Measurements from ENCODE around the gene FAM170B. TPM values are rescaled to one million over a fixed set of nuclear protein-coding genes. Genes with fewer than 3 reads are reported as not detected.

The FAM170B gene
- total RNA-seq, 4 donors from 2014 or later: not detected

DNA sequence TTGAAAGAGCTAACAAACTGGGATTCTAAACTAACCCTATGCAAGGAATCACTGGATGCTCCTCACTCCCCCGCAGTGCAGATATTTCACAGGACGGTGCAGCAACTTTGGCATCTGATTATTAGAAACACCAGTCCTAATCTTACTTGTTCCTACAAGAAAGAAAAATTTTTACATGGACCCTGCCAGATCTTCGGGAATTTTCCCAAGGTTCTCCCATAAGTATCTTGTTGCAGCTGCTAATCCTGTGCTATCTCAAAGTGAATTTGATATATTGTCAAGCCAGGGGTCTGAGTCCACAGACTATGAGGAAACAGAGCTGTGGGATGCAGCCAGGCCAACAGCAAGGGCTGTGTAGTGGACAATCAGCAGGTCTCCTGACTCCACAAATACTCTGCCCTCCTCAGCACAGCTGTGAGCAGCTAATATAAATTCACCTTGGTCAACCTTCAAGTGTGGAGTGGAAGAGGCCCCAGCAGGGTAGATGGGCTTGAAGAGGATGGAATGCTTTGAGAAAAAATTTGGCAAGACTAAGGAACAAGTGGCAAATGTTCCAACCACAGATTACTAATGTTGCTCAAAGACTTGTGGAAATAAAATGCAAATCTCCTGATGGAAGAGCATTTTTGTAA lies 44.1 kb downstream of the FAM170B start:
- Histone ChIP-seq H3K27ac (replicated peaks in 1 of 4) (no peak overlapping the region), H3K36me3 (peaks cover 0 to 11% (median under 1%) of the 10 kb centered on the region in 4 donors), H3K4me1 (peaks cover 21 to 22% (median 21%) of the 10 kb centered on the region in 4 donors), H3K27me3 (no peaks in the 10 kb centered on the region), H3K4me3 (no peak overlapping the region), H3K9me3 (peaks cover 0 to 14% (median 11%) of the 10 kb centered on the region in 4 donors)
- intact Hi-C loops (cut with DNase I): no loop called here
- no peak for DNase-seq (ENCODE audit: extremely low spot score)
- TF ChIP-seq EP300 (IDR thresholded peaks at IDR 0.05) (no peak), POLR2A (IDR thresholded peaks at IDR 0.05; ENCODE audit: low read depth) (no peak), POLR2AphosphoS5 (IDR thresholded peaks at IDR 0.05) (no peak)
- TF ChIP-seq, protein P1, sequence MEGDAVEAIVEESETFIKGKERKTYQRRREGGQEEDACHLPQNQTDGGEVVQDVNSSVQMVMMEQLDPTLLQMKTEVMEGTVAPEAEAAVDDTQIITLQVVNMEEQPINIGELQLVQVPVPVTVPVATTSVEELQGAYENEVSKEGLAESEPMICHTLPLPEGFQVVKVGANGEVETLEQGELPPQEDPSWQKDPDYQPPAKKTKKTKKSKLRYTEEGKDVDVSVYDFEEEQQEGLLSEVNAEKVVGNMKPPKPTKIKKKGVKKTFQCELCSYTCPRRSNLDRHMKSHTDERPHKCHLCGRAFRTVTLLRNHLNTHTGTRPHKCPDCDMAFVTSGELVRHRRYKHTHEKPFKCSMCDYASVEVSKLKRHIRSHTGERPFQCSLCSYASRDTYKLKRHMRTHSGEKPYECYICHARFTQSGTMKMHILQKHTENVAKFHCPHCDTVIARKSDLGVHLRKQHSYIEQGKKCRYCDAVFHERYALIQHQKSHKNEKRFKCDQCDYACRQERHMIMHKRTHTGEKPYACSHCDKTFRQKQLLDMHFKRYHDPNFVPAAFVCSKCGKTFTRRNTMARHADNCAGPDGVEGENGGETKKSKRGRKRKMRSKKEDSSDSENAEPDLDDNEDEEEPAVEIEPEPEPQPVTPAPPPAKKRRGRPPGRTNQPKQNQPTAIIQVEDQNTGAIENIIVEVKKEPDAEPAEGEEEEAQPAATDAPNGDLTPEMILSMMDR (IDR thresholded peaks at IDR 0.05): no peak
- WGBS: 53% methylated on average over 3 of the region's 3 CpGs

DNA sequence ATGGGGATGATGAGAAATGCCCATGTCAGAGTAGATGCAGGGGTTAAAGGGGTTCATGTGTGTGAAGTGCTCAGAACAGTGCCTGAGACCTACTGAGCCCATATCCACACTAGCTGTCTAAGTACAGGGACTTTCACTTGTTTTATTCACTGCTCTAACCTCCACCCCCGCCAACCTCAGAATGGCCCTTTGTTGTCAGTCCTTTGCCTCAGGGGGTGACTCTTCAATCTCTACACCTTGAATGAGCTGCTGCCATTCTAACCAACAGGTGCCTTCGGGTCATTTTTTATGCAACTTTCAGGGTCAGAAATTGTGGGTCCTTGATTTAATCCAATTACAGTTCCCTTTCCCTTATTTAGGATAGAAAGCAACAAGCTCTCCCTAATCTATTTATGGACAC lies 44.7 kb downstream of the FAM170B start:
- H3K27ac ChIP-seq (replicated peaks in 1 of 4): no peak overlapping the region
- TF ChIP-seq POLR2A (IDR thresholded peaks at IDR 0.05; ENCODE audit: low read depth): no peak
- TF ChIP-seq EP300 (IDR thresholded peaks at IDR 0.05): no peak
- TF ChIP-seq, protein P1 (IDR thresholded peaks at IDR 0.05): no peak
- no peak for TF ChIP-seq POLR2AphosphoS5 (IDR thresholded peaks at IDR 0.05)
- no peak for DNase-seq (ENCODE audit: extremely low spot score)
- intact Hi-C loops (cut with DNase I): no loop called here
- no peaks in the 10 kb centered on the region for H3K27me3 ChIP-seq
- no peak overlapping the region for H3K4me3 ChIP-seq
- H3K36me3 ChIP-seq: peaks cover 0 to 13% (median 2%) of the 10 kb centered on the region in 4 donors
- peaks cover 17 to 22% (median 21%) of the 10 kb centered on the region in 4 donors for H3K4me1 ChIP-seq
- peaks cover 0 to 14% (median 11%) of the 10 kb centered on the region in 4 donors for H3K9me3 ChIP-seq
- 83% methylated on average over 2 of the region's 2 CpGs for WGBS

DNA sequence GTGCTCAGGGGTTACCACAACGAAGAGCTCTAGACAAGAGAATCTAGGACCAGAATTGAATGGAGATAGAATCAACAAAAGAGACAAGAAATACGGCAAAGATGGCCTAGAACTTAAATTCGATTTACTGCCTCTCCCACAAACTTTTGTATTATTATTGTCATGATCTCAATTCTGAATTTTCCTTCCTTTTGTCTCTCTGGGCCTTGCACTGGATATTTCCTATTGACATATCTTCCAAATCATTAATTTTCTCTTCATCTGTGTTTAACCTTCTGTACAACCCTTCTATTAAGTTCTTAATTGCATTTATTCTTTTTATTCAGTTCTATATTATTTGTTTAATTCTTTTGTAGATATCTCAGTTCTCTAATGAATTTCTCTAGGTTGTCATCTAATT lies 46.9 kb downstream of the FAM170B start:
- H3K4me1 ChIP-seq: peaks cover 17 to 41% (median 35%) of the 10 kb centered on the region in 4 donors
- intact Hi-C loops (cut with DNase I): no loop called here

DNA sequence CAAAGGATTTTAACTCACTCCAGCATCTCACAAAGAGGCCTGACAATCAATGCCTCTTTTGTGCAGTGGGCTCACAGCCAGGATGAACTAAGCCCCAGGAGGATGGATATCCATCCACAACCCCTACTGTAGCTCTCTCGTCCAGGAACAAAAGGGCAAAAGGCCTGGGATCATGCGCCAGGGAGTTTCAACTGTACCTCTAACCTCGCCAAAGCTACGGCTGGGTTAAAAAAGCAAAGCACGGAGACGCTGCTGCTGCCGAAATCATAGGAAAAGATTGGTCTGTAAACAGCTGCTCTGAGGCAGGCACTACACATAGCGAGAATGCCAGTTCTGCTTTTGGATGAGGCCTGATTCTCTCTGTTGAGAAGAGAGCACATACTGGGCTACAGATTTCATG lies 50.6 kb downstream of the FAM170B start:
- intact Hi-C loops (cut with DNase I): no loop called here
- Histone ChIP-seq H3K4me1 (peaks cover 20 to 44% (median 35%) of the 10 kb centered on the region in 4 donors), H3K9me3 (peaks cover 0 to 14% (median 11%) of the 10 kb centered on the region in 4 donors), H3K27ac (replicated peaks in 1 of 4) (no peak overlapping the region), H3K27me3 (no peaks in the 10 kb centered on the region), H3K4me3 (no peak overlapping the region), H3K36me3 (peaks cover 0 to 13% (median 2%) of the 10 kb centered on the region in 4 donors)
- peak; percentile 92 for DNase-seq (ENCODE audit: extremely low spot score)
- TF ChIP-seq POLR2A (IDR thresholded peaks at IDR 0.05; ENCODE audit: low read depth) (no peak), POLR2AphosphoS5 (IDR thresholded peaks at IDR 0.05) (peak; percentile 5 to 29), EP300 (IDR thresholded peaks at IDR 0.05) (no peak)
- TF ChIP-seq, protein P1 (IDR thresholded peaks at IDR 0.05): no peak
- 58% methylated on average over 8 of the region's 8 CpGs for WGBS

More for the DNA sequence above, 46.9 kb downstream of the FAM170B start:
- Histone ChIP-seq H3K4me3 (no peak overlapping the region), H3K36me3 (peaks cover 0 to 13% (median 2%) of the 10 kb centered on the region in 4 donors), H3K27ac (replicated peaks in 1 of 4) (no peak overlapping the region), H3K27me3 (no peaks in the 10 kb centered on the region), H3K9me3 (peaks cover 0 to 14% (median 11%) of the 10 kb centered on the region in 4 donors)
- WGBS: 94% methylated on average over 3 of the region's 3 CpGs
- no peak for DNase-seq (ENCODE audit: extremely low spot score)
- TF ChIP-seq EP300 (IDR thresholded peaks at IDR 0.05): no peak
- no peak for TF ChIP-seq POLR2AphosphoS5 (IDR thresholded peaks at IDR 0.05)
- TF ChIP-seq, protein P1 (IDR thresholded peaks at IDR 0.05): no peak
- TF ChIP-seq POLR2A (IDR thresholded peaks at IDR 0.05; ENCODE audit: low read depth): no peak

Measured in esophagus muscularis mucosa (tissue), 4 donors.